Measurements from ENCODE around the gene KCNK16. TPM values are rescaled to one million over a fixed set of nuclear protein-coding genes. Genes with fewer than 3 reads are reported as not detected.

KCNK16 gene
- total and polyA plus RNA-seq, 10 of the 15 experiments (the other 5 are each of a cell fraction or from before 2014, with no cell fraction given) = not detected

- TF ChIP-seq ZNF687 (IDR thresholded peaks at IDR 0.05) (no peak), STAT1 (conservative IDR thresholded peaks at IDR 0.05) (no peak), KDM1A (IDR thresholded peaks at IDR 0.05; ENCODE audit: borderline replicate concordance) (no peak), NFYA (IDR thresholded peaks at IDR 0.05; ENCODE audit: borderline replicate concordance, low read depth, low read length) (no peak), RUNX3 (IDR thresholded peaks at IDR 0.05; ENCODE audit: low read length) (no peak), IKZF1 (conservative IDR thresholded peaks at IDR 0.05) (no peak), ZBED1 (IDR thresholded peaks at IDR 0.05; ENCODE audit: borderline replicate concordance) (no peak), SMC3 (IDR thresholded peaks at IDR 0.05; ENCODE audit: borderline replicate concordance, low read length) (no peak), FOXK2 (IDR thresholded peaks at IDR 0.05) (no peak)
These were observed 25.5 kb downstream of the KCNK16 start (continued) for GRCh38 chr6:39296745-39297640.

Data from GM12878 (cell line).